ENCODE data around the gene PPP2R5C.

DNA sequence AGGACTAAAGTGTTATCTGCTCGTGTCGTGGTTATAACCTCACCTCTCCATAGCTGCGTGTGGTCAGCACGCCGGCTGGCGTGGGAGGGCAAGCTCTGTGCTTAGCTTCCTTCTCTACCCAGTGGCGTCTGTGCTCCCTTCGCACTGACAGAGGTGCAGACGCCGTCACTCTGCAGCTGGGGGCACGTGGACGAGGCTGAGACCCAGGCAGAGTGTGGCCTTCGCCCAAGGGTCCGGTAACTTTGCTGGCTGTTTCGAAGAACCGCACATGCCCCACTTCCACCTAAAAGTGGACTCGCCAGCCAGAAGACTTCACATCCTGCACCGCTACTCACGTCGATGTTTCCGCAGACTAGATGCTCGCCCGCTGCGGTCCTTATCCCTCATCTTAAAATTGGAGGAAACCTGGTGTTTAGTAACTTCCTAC, 166.9 kb downstream of the PPP2R5C start:
- TF ChIP-seq CTCF (IDR thresholded peaks at IDR 0.05; ENCODE audit: borderline replicate concordance, extremely low read depth, low read length, poor library complexity, severe bottlenecking) (no peak), EZH2 (IDR thresholded peaks at IDR 0.05; ENCODE audit: borderline replicate concordance, low read depth, low read length, severe bottlenecking) (no peak)

Data from DND-41 (cell line).